ENCODE results near the gene PRSS3. TPM values are rescaled to one million over a fixed set of nuclear protein-coding genes. Genes with fewer than 3 reads are reported as not detected.

The PRSS3 gene
- total RNA-seq, 1 donor from 2014 or later: 1.2 TPM

Small RNA genes lying within 50 kb of the gene (small RNA-seq; reads per million reads assigned to genes)
- gene RF00019: not detected

Other genes with a start within 250 kb of the PRSS3 start
- 28.5 TPM for gene UBE2R2, start 21.6 kb downstream of the PRSS3 start, total RNA-seq

All from frontal cortex (tissue), 1 donor.